Breast epithelium (tissue), 3 donors: Measurements from ENCODE around the gene PBXIP1.

ENCODE experiments used
- POLR2AphosphoS5 ChIP-seq, 3 donors: sonication (generic); formaldehyde crosslinking; IDR thresholded peaks; one replicate each; pipeline ENCODE4 v1.6.1; 2017; ENCODE audit warnings: antibody characterized with exemption in 3 of 3
- TF ChIP-seq, protein P1 (sequence below), 3 donors: fragments of 450-650 bp; IDR thresholded peaks; one replicate each; pipeline ENCODE4 v1.5.1; 2016 to 2017; ENCODE audit warnings: antibody characterized with exemption in 3 of 3, mild to moderate bottlenecking in 3 of 3, moderate library complexity in 3 of 3

DNA sequence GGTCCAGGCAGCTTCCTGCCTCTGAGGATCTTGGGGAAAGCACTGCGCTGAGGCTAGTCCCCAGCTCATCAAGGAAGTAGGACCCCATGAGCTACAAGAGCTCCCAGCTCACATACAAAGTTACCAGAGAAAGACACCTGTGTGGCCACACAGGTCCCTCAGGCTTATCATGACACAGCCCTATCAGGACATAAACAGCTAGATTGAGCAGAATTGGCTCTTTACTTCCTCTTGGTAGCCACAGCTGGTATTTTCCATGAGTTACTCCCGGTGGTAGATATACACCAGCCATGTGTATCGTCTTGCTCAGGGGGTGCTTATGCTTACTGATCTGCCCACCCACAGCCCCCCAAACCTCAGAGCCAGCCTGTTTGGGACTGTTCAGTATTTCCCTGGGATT, 38.7 kb upstream of the PBXIP1 start:
- TF ChIP-seq, protein P1, sequence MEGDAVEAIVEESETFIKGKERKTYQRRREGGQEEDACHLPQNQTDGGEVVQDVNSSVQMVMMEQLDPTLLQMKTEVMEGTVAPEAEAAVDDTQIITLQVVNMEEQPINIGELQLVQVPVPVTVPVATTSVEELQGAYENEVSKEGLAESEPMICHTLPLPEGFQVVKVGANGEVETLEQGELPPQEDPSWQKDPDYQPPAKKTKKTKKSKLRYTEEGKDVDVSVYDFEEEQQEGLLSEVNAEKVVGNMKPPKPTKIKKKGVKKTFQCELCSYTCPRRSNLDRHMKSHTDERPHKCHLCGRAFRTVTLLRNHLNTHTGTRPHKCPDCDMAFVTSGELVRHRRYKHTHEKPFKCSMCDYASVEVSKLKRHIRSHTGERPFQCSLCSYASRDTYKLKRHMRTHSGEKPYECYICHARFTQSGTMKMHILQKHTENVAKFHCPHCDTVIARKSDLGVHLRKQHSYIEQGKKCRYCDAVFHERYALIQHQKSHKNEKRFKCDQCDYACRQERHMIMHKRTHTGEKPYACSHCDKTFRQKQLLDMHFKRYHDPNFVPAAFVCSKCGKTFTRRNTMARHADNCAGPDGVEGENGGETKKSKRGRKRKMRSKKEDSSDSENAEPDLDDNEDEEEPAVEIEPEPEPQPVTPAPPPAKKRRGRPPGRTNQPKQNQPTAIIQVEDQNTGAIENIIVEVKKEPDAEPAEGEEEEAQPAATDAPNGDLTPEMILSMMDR (IDR thresholded peaks at IDR 0.05): no peak
- TF ChIP-seq POLR2AphosphoS5 (IDR thresholded peaks at IDR 0.05): no peak
